ENCODE data around the gene STRAP.
"Not testable (repeated sequence)": the region's sequence is repeated elsewhere in the genome, so short reads cannot be mapped to it uniquely, and the experiment has no call there.

STRAP gene

DNA sequence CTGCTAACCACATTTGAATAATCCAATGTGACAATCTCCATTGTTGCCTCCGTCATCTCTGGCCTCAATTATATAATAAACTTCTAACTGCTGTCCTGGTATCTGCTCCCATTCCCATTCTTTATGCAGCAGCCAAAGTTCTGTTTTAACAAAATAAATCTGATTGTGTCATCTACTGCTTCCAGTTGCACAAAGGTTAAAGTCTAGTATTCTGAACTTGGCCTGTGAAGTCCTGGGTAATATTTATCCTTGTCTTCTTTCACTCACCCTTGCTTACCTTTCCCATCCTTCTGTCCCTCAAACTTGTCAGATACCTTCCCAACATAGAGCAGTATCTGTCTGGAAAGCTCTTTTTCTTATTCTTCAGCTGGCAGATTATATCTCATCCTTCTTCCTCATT is 19.3 kb upstream of the STRAP start:
- no peak for DNase-seq (ENCODE audit: low spot score)
- in situ Hi-C loops (cut with MboI; ENCODE audit: low sequenced_read_pairs, unreplicated experiment): no loop called here
- TF ChIP-seq, protein P1, sequence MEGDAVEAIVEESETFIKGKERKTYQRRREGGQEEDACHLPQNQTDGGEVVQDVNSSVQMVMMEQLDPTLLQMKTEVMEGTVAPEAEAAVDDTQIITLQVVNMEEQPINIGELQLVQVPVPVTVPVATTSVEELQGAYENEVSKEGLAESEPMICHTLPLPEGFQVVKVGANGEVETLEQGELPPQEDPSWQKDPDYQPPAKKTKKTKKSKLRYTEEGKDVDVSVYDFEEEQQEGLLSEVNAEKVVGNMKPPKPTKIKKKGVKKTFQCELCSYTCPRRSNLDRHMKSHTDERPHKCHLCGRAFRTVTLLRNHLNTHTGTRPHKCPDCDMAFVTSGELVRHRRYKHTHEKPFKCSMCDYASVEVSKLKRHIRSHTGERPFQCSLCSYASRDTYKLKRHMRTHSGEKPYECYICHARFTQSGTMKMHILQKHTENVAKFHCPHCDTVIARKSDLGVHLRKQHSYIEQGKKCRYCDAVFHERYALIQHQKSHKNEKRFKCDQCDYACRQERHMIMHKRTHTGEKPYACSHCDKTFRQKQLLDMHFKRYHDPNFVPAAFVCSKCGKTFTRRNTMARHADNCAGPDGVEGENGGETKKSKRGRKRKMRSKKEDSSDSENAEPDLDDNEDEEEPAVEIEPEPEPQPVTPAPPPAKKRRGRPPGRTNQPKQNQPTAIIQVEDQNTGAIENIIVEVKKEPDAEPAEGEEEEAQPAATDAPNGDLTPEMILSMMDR (IDR thresholded peaks at IDR 0.05; ENCODE audit: borderline replicate concordance, control extremely low read depth, extremely low read depth, insufficient read depth, missing control alignments): no peak

DNA sequence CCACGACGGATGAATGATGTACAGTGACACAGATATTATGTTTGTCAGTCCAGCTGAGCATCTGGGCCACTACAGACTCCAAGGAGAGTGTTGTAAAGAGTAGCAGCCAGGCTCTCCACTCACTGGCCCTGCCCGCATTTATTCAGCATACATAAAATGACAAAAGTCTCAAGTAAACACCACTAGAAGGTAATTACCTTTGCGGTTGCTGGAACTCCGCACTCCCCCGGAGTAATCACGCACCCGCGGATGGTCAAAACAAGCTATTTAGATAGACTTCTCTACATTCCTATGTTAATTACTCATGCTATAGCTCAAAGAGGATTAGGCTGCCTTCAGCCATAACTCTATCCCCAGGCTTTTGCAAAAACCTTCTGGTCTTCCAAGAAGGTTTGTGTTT is 18.8 kb upstream of the STRAP start:
- in situ Hi-C loops (cut with MboI; ENCODE audit: low sequenced_read_pairs, unreplicated experiment): no loop called here
- DNase-seq (ENCODE audit: low spot score): no peak
- TF ChIP-seq, protein P1 (IDR thresholded peaks at IDR 0.05; ENCODE audit: borderline replicate concordance, control extremely low read depth, extremely low read depth, insufficient read depth, missing control alignments): no peak

DNA sequence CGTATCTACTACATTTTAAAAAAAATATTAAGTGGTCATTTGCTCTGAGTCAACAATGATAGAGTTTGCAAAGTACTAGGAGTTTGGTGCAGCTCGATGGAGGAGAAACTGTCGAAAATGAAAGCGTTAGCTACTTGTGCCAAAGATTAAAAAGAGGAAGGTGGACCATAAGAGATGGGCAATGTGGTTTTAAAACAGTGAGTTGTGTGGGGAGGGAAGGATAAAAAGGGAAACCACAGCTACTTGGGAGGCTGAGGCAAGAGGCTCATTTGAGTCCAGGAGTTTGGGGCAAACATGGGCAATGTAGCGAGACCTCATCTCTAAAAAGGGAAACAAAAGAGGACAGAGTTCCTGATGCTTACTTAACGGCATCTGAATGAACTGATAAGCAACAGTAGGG is 18.2 kb upstream of the STRAP start:
- in situ Hi-C loops (cut with MboI; ENCODE audit: low sequenced_read_pairs, unreplicated experiment): no loop called here
- TF ChIP-seq, protein P1 (IDR thresholded peaks at IDR 0.05; ENCODE audit: borderline replicate concordance, control extremely low read depth, extremely low read depth, insufficient read depth, missing control alignments): no peak
- DNase-seq (ENCODE audit: low spot score): peak; percentile 12

DNA sequence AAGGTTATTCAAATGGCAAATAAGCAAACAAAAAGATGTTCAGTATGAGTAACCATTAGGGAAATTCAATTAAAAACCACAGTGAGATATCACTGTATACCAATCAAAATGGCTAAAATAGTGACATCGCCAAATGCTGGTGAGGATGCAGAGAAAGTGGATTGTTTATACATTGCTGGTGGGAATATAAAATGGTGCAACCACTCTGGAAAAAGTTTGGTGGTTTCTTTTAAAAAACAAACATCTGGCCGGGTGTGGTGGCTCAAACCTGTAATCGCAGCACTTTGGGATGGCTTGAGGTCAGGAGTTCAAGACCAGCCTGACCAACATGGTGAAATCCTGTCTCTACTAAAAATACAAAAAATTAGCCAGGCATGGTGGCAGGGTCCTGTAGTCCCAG is 14.0 kb upstream of the STRAP start:
- no peak for DNase-seq (ENCODE audit: low spot score)
- in situ Hi-C loops (cut with MboI; ENCODE audit: low sequenced_read_pairs, unreplicated experiment): no loop called here
- TF ChIP-seq, protein P1 (IDR thresholded peaks at IDR 0.05; ENCODE audit: borderline replicate concordance, control extremely low read depth, extremely low read depth, insufficient read depth, missing control alignments): no peak

DNA sequence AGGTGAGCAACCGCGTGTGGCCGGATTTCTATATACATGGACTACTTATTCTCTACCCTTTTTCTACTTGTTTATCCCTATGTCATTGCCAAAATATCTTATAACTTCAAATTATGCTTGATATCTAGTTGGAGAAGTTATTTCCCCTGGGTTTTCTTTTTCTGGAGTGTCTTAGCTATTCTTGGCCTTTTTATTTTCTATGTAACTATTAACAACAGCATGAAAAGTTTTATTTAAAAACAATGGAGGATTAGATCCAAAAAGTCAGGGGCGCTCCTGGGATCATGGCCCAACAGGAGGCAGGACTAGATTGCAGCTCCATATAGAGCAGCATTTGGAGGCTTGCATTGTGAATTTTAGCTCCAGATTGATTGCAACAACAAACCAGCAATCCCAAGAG is 8.6 kb upstream of the STRAP start:
- in situ Hi-C loops (cut with MboI; ENCODE audit: low sequenced_read_pairs, unreplicated experiment): no loop called here
- TF ChIP-seq, protein P1 (IDR thresholded peaks at IDR 0.05; ENCODE audit: borderline replicate concordance, control extremely low read depth, extremely low read depth, insufficient read depth, missing control alignments): no peak
- DNase-seq (ENCODE audit: low spot score): no peak

DNA sequence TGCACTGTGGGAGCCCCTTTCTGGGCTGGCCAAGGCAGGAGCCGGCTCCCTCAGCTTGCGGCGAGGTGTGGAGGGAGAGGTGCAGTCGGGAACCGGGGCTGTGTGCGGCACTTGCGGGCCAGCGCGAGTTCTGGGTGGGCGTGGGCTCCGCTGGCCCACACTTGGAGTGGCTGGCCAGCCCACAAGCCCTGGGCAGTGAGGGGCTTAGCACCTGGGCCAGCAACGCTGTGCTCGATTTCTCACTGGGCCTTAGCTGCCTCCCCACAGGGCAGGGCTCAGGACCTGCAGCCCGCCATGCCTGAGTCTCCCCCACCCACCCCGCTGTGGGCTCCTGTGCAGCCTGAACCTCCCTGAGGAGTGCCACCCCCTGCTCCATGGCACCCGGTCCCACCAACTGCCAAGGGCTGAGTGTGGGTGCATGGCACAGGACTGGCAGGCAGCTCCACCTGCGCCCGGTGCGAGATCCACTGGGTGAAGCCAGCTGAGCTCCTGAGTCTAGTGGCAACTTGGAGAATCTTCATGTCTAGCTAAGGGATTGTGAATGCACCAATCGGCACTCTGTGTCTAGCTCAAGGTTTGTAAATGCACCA is 7.5 kb upstream of the STRAP start:
- in situ Hi-C loops (cut with MboI; ENCODE audit: low sequenced_read_pairs, unreplicated experiment); DNase-seq (ENCODE audit: low spot score): not testable (repeated sequence)

DNA sequence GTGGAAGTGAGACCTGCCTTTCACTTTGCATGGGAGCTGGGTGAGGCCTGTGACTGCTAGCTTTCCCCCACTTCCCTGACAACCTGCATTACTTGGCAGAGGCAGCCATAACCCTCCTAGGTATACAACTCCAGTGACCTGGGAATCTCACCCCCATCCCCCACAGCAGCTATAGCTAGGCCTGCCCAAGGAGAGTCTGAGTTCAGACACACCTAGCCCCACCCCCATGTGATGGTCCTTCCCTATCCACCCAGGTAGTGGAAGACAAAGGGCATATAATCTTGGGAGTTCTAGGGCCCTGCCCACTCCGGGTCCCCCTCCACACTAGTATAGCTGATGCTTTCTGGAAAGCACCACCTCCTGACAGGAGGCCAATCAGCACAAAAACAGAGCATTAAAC is 6.3 kb upstream of the STRAP start:
- in situ Hi-C loops (cut with MboI; ENCODE audit: low sequenced_read_pairs, unreplicated experiment): no loop called here
- no peak for DNase-seq (ENCODE audit: low spot score)
- TF ChIP-seq, protein P1 (IDR thresholded peaks at IDR 0.05; ENCODE audit: borderline replicate concordance, control extremely low read depth, extremely low read depth, insufficient read depth, missing control alignments): no peak
